ENCODE measurements around the gene ACAT2.
"Not testable (repeated sequence)": the region's sequence is repeated elsewhere in the genome, so short reads cannot be mapped to it uniquely, and the experiment has no call there.

The ACAT2 gene

GRCh38 chr6:159739341-159739740, 22.5 kb upstream of the ACAT2 start:
- Histone ChIP-seq H3K27me3 (ENCODE audit: control insufficient read depth, insufficient read depth, low read length) (no peaks in the 10 kb centered on the region), H3K4me1 (ENCODE audit: control insufficient read depth, insufficient read depth, low read length) (no peaks in the 10 kb centered on the region), H3K27ac (ENCODE audit: low read depth, low read length) (no peak overlapping the region), H3K4me3 (ENCODE audit: low read length) (no peak overlapping the region), H3K9ac (ENCODE audit: low read length) (no peak overlapping the region), H3K36me3 (ENCODE audit: control insufficient read depth, insufficient read depth, low read length) (peaks cover 12% of the 10 kb centered on the region)

- no peak overlapping the region for H3K4me3 ChIP-seq (ENCODE audit: low read length)
- H3K9ac ChIP-seq (ENCODE audit: low read length), result no peak overlapping the region
- H3K4me1 ChIP-seq (ENCODE audit: control insufficient read depth, insufficient read depth, low read length), result no peaks in the 10 kb centered on the region
- no peaks in the 10 kb centered on the region for H3K27me3 ChIP-seq (ENCODE audit: control insufficient read depth, insufficient read depth, low read length)
- peaks cover 29% of the 10 kb centered on the region for H3K36me3 ChIP-seq (ENCODE audit: control insufficient read depth, insufficient read depth, low read length)
- no peak overlapping the region for H3K27ac ChIP-seq (ENCODE audit: low read depth, low read length)
These were observed 19.7 kb upstream of the ACAT2 start for GRCh38 chr6:159742165-159742564.

GRCh38 chr6:159745081-159745480, 16.8 kb upstream of the ACAT2 start:
- H3K4me1 ChIP-seq (ENCODE audit: control insufficient read depth, insufficient read depth, low read length), result no peaks in the 10 kb centered on the region
- H3K27ac ChIP-seq (ENCODE audit: low read depth, low read length), result no peak overlapping the region
- H3K36me3 ChIP-seq (ENCODE audit: control insufficient read depth, insufficient read depth, low read length), result peaks cover 29% of the 10 kb centered on the region
- no peak overlapping the region for H3K4me3 ChIP-seq (ENCODE audit: low read length)
- no peak overlapping the region for H3K9ac ChIP-seq (ENCODE audit: low read length)
- no peaks in the 10 kb centered on the region for H3K27me3 ChIP-seq (ENCODE audit: control insufficient read depth, insufficient read depth, low read length)

- no peaks in the 10 kb centered on the region for H3K4me1 ChIP-seq (ENCODE audit: control insufficient read depth, insufficient read depth, low read length)
- no peak overlapping the region for H3K9ac ChIP-seq (ENCODE audit: low read length)
- H3K4me3 ChIP-seq (ENCODE audit: low read length), result no peak overlapping the region
- no peak overlapping the region for H3K27ac ChIP-seq (ENCODE audit: low read depth, low read length)
- no peaks in the 10 kb centered on the region for H3K27me3 ChIP-seq (ENCODE audit: control insufficient read depth, insufficient read depth, low read length)
- H3K36me3 ChIP-seq (ENCODE audit: control insufficient read depth, insufficient read depth, low read length), result peaks cover 25% of the 10 kb centered on the region
These were observed 15.1 kb upstream of the ACAT2 start for GRCh38 chr6:159746759-159747158.

- not testable (repeated sequence) for H3K4me3 ChIP-seq (ENCODE audit: low read length); H3K4me1 ChIP-seq (ENCODE audit: control insufficient read depth, insufficient read depth, low read length); H3K9ac ChIP-seq (ENCODE audit: low read length); H3K27me3 ChIP-seq (ENCODE audit: control insufficient read depth, insufficient read depth, low read length); H3K27ac ChIP-seq (ENCODE audit: low read depth, low read length)
- peaks cover 30% of the 10 kb centered on the region for H3K36me3 ChIP-seq (ENCODE audit: control insufficient read depth, insufficient read depth, low read length)
These were observed 13.7 kb upstream of the ACAT2 start for GRCh38 chr6:159748127-159748526.

GRCh38 chr6:159751448-159751847, 10.4 kb upstream of the ACAT2 start:
- Histone ChIP-seq H3K9ac (ENCODE audit: low read length) (no peak overlapping the region), H3K27me3 (ENCODE audit: control insufficient read depth, insufficient read depth, low read length) (no peaks in the 10 kb centered on the region), H3K27ac (ENCODE audit: low read depth, low read length) (no peak overlapping the region), H3K36me3 (ENCODE audit: control insufficient read depth, insufficient read depth, low read length) (peaks cover 28% of the 10 kb centered on the region), H3K4me1 (ENCODE audit: control insufficient read depth, insufficient read depth, low read length) (no peaks in the 10 kb centered on the region), H3K4me3 (ENCODE audit: low read length) (no peak overlapping the region)

GRCh38 chr6:159753081-159753872, 8.6 kb upstream of the ACAT2 start:
- H3K9ac ChIP-seq (ENCODE audit: low read length), result no peak overlapping the region
- H3K4me1 ChIP-seq (ENCODE audit: control insufficient read depth, insufficient read depth, low read length), result no peaks in the 10 kb centered on the region
- H3K36me3 ChIP-seq (ENCODE audit: control insufficient read depth, insufficient read depth, low read length), result peaks cover 29% of the 10 kb centered on the region
- no peaks in the 10 kb centered on the region for H3K27me3 ChIP-seq (ENCODE audit: control insufficient read depth, insufficient read depth, low read length)
- no peak overlapping the region for H3K27ac ChIP-seq (ENCODE audit: low read depth, low read length)
- H3K4me3 ChIP-seq (ENCODE audit: low read length), result no peak overlapping the region

- H3K27ac ChIP-seq (ENCODE audit: low read depth, low read length), result no peak overlapping the region
- H3K4me1 ChIP-seq (ENCODE audit: control insufficient read depth, insufficient read depth, low read length), result no peaks in the 10 kb centered on the region
- no peak overlapping the region for H3K4me3 ChIP-seq (ENCODE audit: low read length)
- peaks cover 32% of the 10 kb centered on the region for H3K36me3 ChIP-seq (ENCODE audit: control insufficient read depth, insufficient read depth, low read length)
- H3K27me3 ChIP-seq (ENCODE audit: control insufficient read depth, insufficient read depth, low read length), result no peaks in the 10 kb centered on the region
- H3K9ac ChIP-seq (ENCODE audit: low read length), result no peak overlapping the region
These were observed 7.4 kb upstream of the ACAT2 start for GRCh38 chr6:159754401-159754800.

GRCh38 chr6:159754959-159755914, 6.6 kb upstream of the ACAT2 start:
- no peaks in the 10 kb centered on the region for H3K4me1 ChIP-seq (ENCODE audit: control insufficient read depth, insufficient read depth, low read length)
- H3K27ac ChIP-seq (ENCODE audit: low read depth, low read length), result no peak overlapping the region
- H3K4me3 ChIP-seq (ENCODE audit: low read length), result no peak overlapping the region
- H3K9ac ChIP-seq (ENCODE audit: low read length), result no peak overlapping the region
- peaks cover 32% of the 10 kb centered on the region for H3K36me3 ChIP-seq (ENCODE audit: control insufficient read depth, insufficient read depth, low read length)
- H3K27me3 ChIP-seq (ENCODE audit: control insufficient read depth, insufficient read depth, low read length), result no peaks in the 10 kb centered on the region

GRCh38 chr6:159756508-159756907, 5.3 kb upstream of the ACAT2 start:
- H3K36me3 ChIP-seq (ENCODE audit: control insufficient read depth, insufficient read depth, low read length), result peaks cover 30% of the 10 kb centered on the region

GRCh38 chr6:159758031-159759001, 3.5 kb upstream of the ACAT2 start:
- H3K4me3 ChIP-seq (ENCODE audit: low read length), result no peak overlapping the region
- H3K36me3 ChIP-seq (ENCODE audit: control insufficient read depth, insufficient read depth, low read length), result peaks cover 21% of the 10 kb centered on the region
- peak overlapping the region; percentile 7 for H3K27ac ChIP-seq (ENCODE audit: low read depth, low read length)
- H3K4me1 ChIP-seq (ENCODE audit: control insufficient read depth, insufficient read depth, low read length), result peaks cover 3% of the 10 kb centered on the region
- no peak overlapping the region for H3K9ac ChIP-seq (ENCODE audit: low read length)
- no peaks in the 10 kb centered on the region for H3K27me3 ChIP-seq (ENCODE audit: control insufficient read depth, insufficient read depth, low read length)

More at GRCh38 chr6:159756508-159756907, 5.3 kb upstream of the ACAT2 start:
- H3K27me3 ChIP-seq (ENCODE audit: control insufficient read depth, insufficient read depth, low read length), result no peaks in the 10 kb centered on the region
- H3K27ac ChIP-seq (ENCODE audit: low read depth, low read length), result no peak overlapping the region
- no peak overlapping the region for H3K4me3 ChIP-seq (ENCODE audit: low read length)
- no peak overlapping the region for H3K9ac ChIP-seq (ENCODE audit: low read length)
- H3K4me1 ChIP-seq (ENCODE audit: control insufficient read depth, insufficient read depth, low read length), result peaks cover 3% of the 10 kb centered on the region

- Histone ChIP-seq H3K9ac (ENCODE audit: low read length) (no peak overlapping the region), H3K27me3 (ENCODE audit: control insufficient read depth, insufficient read depth, low read length) (no peaks in the 10 kb centered on the region), H3K4me3 (ENCODE audit: low read length) (no peak overlapping the region), H3K27ac (ENCODE audit: low read depth, low read length) (no peak overlapping the region), H3K36me3 (ENCODE audit: control insufficient read depth, insufficient read depth, low read length) (peaks cover 16% of the 10 kb centered on the region), H3K4me1 (ENCODE audit: control insufficient read depth, insufficient read depth, low read length) (peaks cover 3% of the 10 kb centered on the region)
These were observed 2.2 kb upstream of the ACAT2 start for GRCh38 chr6:159759645-159760044.
